GM12878 (cell line): ENCODE data around the gene DICER1. TPM values are rescaled to one million over a fixed set of nuclear protein-coding genes. Genes with fewer than 3 reads are reported as not detected.

Source experiments
- ATAC-seq: fragments of 200-7000 bp; cut with Tn5 transposase; 3 replicates; pipeline ENCODE4 v1.9.1; 2020; ENCODE audit warnings: mild to moderate bottlenecking, moderate library complexity
- BruUV-seq: library from RNA; stranded (reverse); fragments of 400-500 nt; replicated peaks from 2 replicates; lab custom pipeline; 2021; lab: Mats Ljungman, UMichigan
- CTCF ChIA-PET: fragments of 300-600 bp; sonication (Branson Sonifier 250); formaldehyde crosslinking; extraction: SDS; loops from one replicate; lab custom pipeline; 2021; ENCODE audit warnings: inconsistent platforms; lab: Yijun Ruan, JAX
- POLR2A ChIA-PET: fragments of 350-600 bp; formaldehyde crosslinking; extraction: SDS; loops from one replicate; lab custom pipeline; 2021; ENCODE audit warnings: inconsistent platforms; lab: Charles Lee
- RAD21 ChIA-PET: fragments of 300-600 bp; sonication (Branson Sonifier 250); formaldehyde crosslinking; loops from one replicate; lab custom pipeline; 2023; ENCODE audit warnings: antibody characterized with exemption; ENCODE audit not compliant: unreplicated experiment; lab: Charles Lee
- SMC1A ChIA-PET: fragments of 300-600 bp; sonication (Branson Sonifier 250); formaldehyde crosslinking; loops from one replicate; lab custom pipeline; 2023; ENCODE audit not compliant: unreplicated experiment, uncharacterized antibody; lab: Charles Lee
- DNase-seq: peaks from one replicate; pipeline ENCODE4 v3.0.0-alpha.2; 2011; ENCODE audit warnings: low read depth, low spot score
- FAIRE-seq: peaks from 3 replicates; lab custom pipeline; 2011; peaks lifted over from hg19 to GRCh38; lab: Jason Lieb, UNC
- H2AFZ ChIP-seq: 2 replicates; pipeline ENCODE4 v1.6.0; 2011; ENCODE audit warnings: low read depth, low read length, control low read depth; ENCODE audit not compliant: control insufficient read depth
- H3K27ac ChIP-seq: 2 replicates; pipeline ENCODE4 v1.5.1; 2011; ENCODE audit warnings: control low read depth; ENCODE audit not compliant: control insufficient read depth, insufficient read depth
- H3K27me3 ChIP-seq, 2 experiments: replicated peaks in 1 of 2; 2 replicates each; pipeline versions ENCODE4 v1.6.0 to v1.6.1; 2011; ENCODE audit warnings: low read length in 1 of 2; ENCODE audit not compliant: control insufficient read depth in 2 of 2, insufficient read depth in 2 of 2
- H3K36me3 ChIP-seq, 2 experiments: 2 replicates each; pipeline ENCODE4 v1.5.1; 2011; ENCODE audit warnings: low read length in 1 of 2; ENCODE audit not compliant: control insufficient read depth in 2 of 2, insufficient read depth in 2 of 2
- H3K4me1 ChIP-seq: 2 replicates; pipeline ENCODE4 v1.6.1; 2011; ENCODE audit warnings: mild to moderate bottlenecking, low read length, moderate library complexity, mixed read lengths; ENCODE audit not compliant: control insufficient read depth, insufficient read depth
- H3K4me2 ChIP-seq: 2 replicates; pipeline ENCODE4 v1.6.0; 2011; ENCODE audit warnings: control low read depth; ENCODE audit not compliant: control insufficient read depth, insufficient read depth
- H3K4me3 ChIP-seq: fragments of 200-600 bp; sonication (generic); 2 replicates; pipeline ENCODE4 v1.5.1; 2016
- H3K79me2 ChIP-seq: 2 replicates; pipeline ENCODE4 v1.6.0; 2011; ENCODE audit warnings: low read length; ENCODE audit not compliant: control insufficient read depth, insufficient read depth
- H3K9ac ChIP-seq: 2 replicates; pipeline ENCODE4 v1.8.0; 2011; ENCODE audit warnings: low read length, control low read depth, mixed read lengths; ENCODE audit not compliant: control insufficient read depth, insufficient read depth
- H3K9me3 ChIP-seq: replicated peaks from 3 replicates; pipeline ENCODE4 v1.5.1; 2011; ENCODE audit warnings: mild to moderate bottlenecking, low read length; ENCODE audit not compliant: control insufficient read depth, insufficient read depth
- H4K20me1 ChIP-seq: 2 replicates; pipeline ENCODE4 v1.6.0; 2011; ENCODE audit not compliant: control insufficient read depth, insufficient read depth
- IKZF2 ChIP-seq, 2 experiments: fragments of 450-650 bp; IDR thresholded peaks; 2 replicates each; pipeline ENCODE4 v1.6.1; 2017; ENCODE audit warnings: mild to moderate bottlenecking in 2 of 2, moderate library complexity in 2 of 2
- MEF2B ChIP-seq: fragments of 450-650 bp; IDR thresholded peaks from 2 replicates; pipeline ENCODE4 v1.6.1; 2018; ENCODE audit warnings: mild to moderate bottlenecking, moderate library complexity; ENCODE audit not compliant: partially characterized antibody, poor library complexity, severe bottlenecking
- MLLT1 ChIP-seq: fragments of 450-650 bp; IDR thresholded peaks from 2 replicates; pipeline ENCODE4 v1.6.1; 2016; ENCODE audit warnings: mild to moderate bottlenecking
- NFYB ChIP-seq: IDR thresholded peaks from 2 replicates; pipeline ENCODE4 v1.6.1; 2011; ENCODE audit warnings: low read depth, mild to moderate bottlenecking, low read length, improper control_type of control experiment, moderate library complexity; ENCODE audit not compliant: insufficient read depth
- RUNX3 ChIP-seq: IDR thresholded peaks from 2 replicates; pipeline ENCODE4 v1.6.1; 2012; ENCODE audit warnings: low read length, inconsistent platforms
- ZSCAN29 ChIP-seq: fragments of 450-650 bp; IDR thresholded peaks from 2 replicates; pipeline ENCODE4 v1.6.1; 2017; ENCODE audit warnings: mild to moderate bottlenecking, moderate library complexity
- WGBS: methylation state at CpG from one replicate; pipeline ENCODE4 v1.1.6; 2016; ENCODE audit warnings: low lambda C conversion rate; ENCODE audit not compliant: insufficient replicate concordance, insufficient coverage; ENCODE audit errors: missing lambda C conversion rate; 5-methylcytosine and 5-hydroxymethylcytosine counted together
- in situ Hi-C: fragments of 300-500 bp; cut with MboI; formaldehyde crosslinking; loops from 9 replicates; pipeline ENCODE4 v1.14.3; 2018; ENCODE audit warnings: mixed read lengths
- intact Hi-C: fragments of 100-400 bp; cut with micrococcal nuclease; formaldehyde crosslinking; loops from one replicate; pipeline ENCODE4 v1.14.2; 2022; ENCODE audit not compliant: unreplicated experiment
- polyA plus RNA-seq, 11 experiments: library from polyadenylated mRNA; depleted of rRNA in 4 of 11; unstranded in 6 of 11; stranded (reverse) in 5 of 11; fragments of >200 nt; fragmentation: Nextera tagmentation in 4 of 11; fragmentation: Illumina TruSeq in 1 of 11; extraction: Ambion mirVana in 4 of 11; extraction: Trizol in 1 of 11; gene quantifications; 1 replicate in 1 of 11; 2 replicates in 10 of 11; pipeline versions ENCODE4 v1.2.1 to v1.2.3, GENCODE V29; 2011 to 2016; ENCODE audit warnings: inconsistent platforms in 2 of 11, missing spikeins in 2 of 11, low read depth in 1 of 11
- total RNA-seq, 4 experiments: library from RNA; depleted of rRNA in 3 of 4; stranded (reverse); fragments of >200 nt in 3 of 4; fragmentation: Illumina TruSeq in 1 of 4; extraction: Trizol in 1 of 4; gene quantifications; 2 replicates each; pipeline versions ENCODE4 v1.2.1 to v1.2.3, GENCODE V29; 2013 to 2021

The DICER1 gene
- total and polyA plus RNA-seq, 10 of the 15 experiments (the other 5 are each of a cell fraction or from before 2014, with no cell fraction given): 6.8 to 70.8 (median 37.1) TPM

GRCh38 chr14:95147597-95147996, 9.7 kb downstream of the DICER1 start:
- SMC1A ChIA-PET: interaction anchor here (0.8 to 1.9 kb wide), 3 partner anchors 8 to 12 kb away, joined by 4 to 6 read pairs (median 5); no protein-coding TSS in a partner anchor
- peaks cover 0 to 2% of the 10 kb centered on the region in 2 experiments; a peak in 2 of 4 replicates for H3K36me3 ChIP-seq
- intact Hi-C loops: no loop called here
- H3K4me3 ChIP-seq: no peak overlapping the region
- in situ Hi-C loops: no loop called here
- no peak overlapping the region for H3K27ac ChIP-seq
- H3K4me1 ChIP-seq: peaks cover 17% of the 10 kb centered on the region
- DNase-seq: no peak
- H3K79me2 ChIP-seq: peaks cover 95% of the 10 kb centered on the region
- no peaks in the 10 kb centered on the region for H4K20me1 ChIP-seq
- no peak overlapping the region for H2AFZ ChIP-seq
- no peak overlapping the region for H3K4me2 ChIP-seq
- peaks cover 11% of the 10 kb centered on the region for H3K9me3 ChIP-seq
- TF ChIP-seq IKZF2 (IDR thresholded peaks at IDR 0.05) (0 out of 4 replicates have a peak, but pooled peaks of 1 of the 2 experiments have one; percentile 7), MLLT1 (0 out of 2 replicates have a peak, but pooled peaks have one; percentile 37), NFYB (peak; percentile 64), MEF2B (peak; percentile 86), RUNX3 (0 out of 2 replicates have a peak, but pooled peaks have one; percentile 8), ZSCAN29 (no peak)
- H3K9ac ChIP-seq: no peak overlapping the region
- RAD21 ChIA-PET: interaction anchor here (0.8 to 0.9 kb wide), 3 partner anchors 10 to 383 kb away, joined by 3 read pairs; no protein-coding TSS in a partner anchor
- H3K27me3 ChIP-seq: no peaks in the 10 kb centered on the region
- CTCF ChIA-PET: no interaction called here
- WGBS: 52% methylated on average over 7 of the region's 7 CpGs
- no peak for FAIRE-seq
- no peak for ATAC-seq
- BruUV-seq: no TSS peak
- POLR2A ChIA-PET: no interaction called here
